ENCODE measurements around the gene AMMECR1. TPM values are rescaled to one million over a fixed set of nuclear protein-coding genes. Genes with fewer than 3 reads are reported as not detected.

Gene AMMECR1
- total and polyA plus RNA-seq, 2 of the 8 experiments (the other 6 are each of a cell fraction or from before 2014, with no cell fraction given) = 10.2 to 21.2 TPM

GRCh38 chrX:110287605-110288004 is 30.3 kb downstream of the AMMECR1 start:
- CTCF ChIA-PET (ENCODE audit: partially characterized antibody) = no interaction called here

More at GRCh38 chrX:110287605-110288004, 30.3 kb downstream of the AMMECR1 start:
- Histone ChIP-seq H4K20me1 (replicated peaks in 1 of 2; ENCODE audit: control insufficient read depth in 1 of 2, insufficient read depth in 2 of 2, low read length in 2 of 2) (no peaks in the 10 kb centered on the region), H3K18ac (ENCODE audit: extremely low read depth, low read length) (no peak overlapping the region), H3K27ac (ENCODE audit: low read depth, low read length) (no peak overlapping the region), H3K56ac (replicated peaks; ENCODE audit: insufficient read length, low read depth, low read length) (no peak overlapping the region), H3K23me2 (ENCODE audit: low read depth, low read length) (no peaks in the 10 kb centered on the region), H2AFZ (ENCODE audit: low read length) (no peak overlapping the region), H3K27me3 (replicated peaks in 1 of 4; ENCODE audit: control insufficient read depth in 3 of 4, extremely low read depth in 1 of 4, insufficient read depth in 3 of 4, low read length in 3 of 4) (no peaks in the 10 kb centered on the region), H3K4ac (replicated peaks; ENCODE audit: insufficient read length, low read depth, low read length) (no peak overlapping the region), H4K91ac (replicated peaks; ENCODE audit: insufficient read length, low read length) (no peak overlapping the region), H2BK12ac (ENCODE audit: low read depth, low read length) (no peak overlapping the region), H3K23ac (ENCODE audit: insufficient read length) (no peak overlapping the region), H2BK15ac (ENCODE audit: low read length) (no peak overlapping the region), H3K79me2 (ENCODE audit: control insufficient read depth in 1 of 2, insufficient read depth in 2 of 2, low read length in 2 of 2) (peaks cover 0 to 23% of the 10 kb centered on the region in 2 experiments; a peak in 2 of 4 replicates), H2BK120ac (replicated peaks; ENCODE audit: low read depth, low read length) (no peak overlapping the region), H4K8ac (ENCODE audit: extremely low read depth, insufficient read depth, low read length) (no peak overlapping the region), H2BK20ac (ENCODE audit: low read length) (no peak overlapping the region), H3K79me1 (ENCODE audit: low read depth, low read length) (no peaks in the 10 kb centered on the region), H3K4me1 (replicated peaks in 1 of 4; ENCODE audit: control insufficient read depth in 3 of 4, insufficient read depth in 4 of 4, low read length in 3 of 4) (no peaks in the 10 kb centered on the region), H3K4me3 (ENCODE audit: extremely low read depth in 1 of 4, insufficient read depth in 2 of 4, low read depth in 3 of 4, low read length in 4 of 4) (no peak overlapping the region), H2BK5ac (ENCODE audit: low read depth, low read length) (no peak overlapping the region), H2AK5ac (ENCODE audit: low read depth, low read length) (no peak overlapping the region), H3K4me2 (ENCODE audit: insufficient read depth in 1 of 2, low read depth in 2 of 2, low read length in 2 of 2) (no peak overlapping the region), H3K14ac (ENCODE audit: insufficient read length) (no peak overlapping the region), H3K36me3 (ENCODE audit: control insufficient read depth in 2 of 4, insufficient read depth in 4 of 4, low read length in 3 of 4) (no peaks in the 10 kb centered on the region), H4K5ac (ENCODE audit: insufficient read length, low read depth, low read length) (no peak overlapping the region), H3K9me3 (ENCODE audit: insufficient read depth in 2 of 2, low read depth in 1 of 2, low read length in 1 of 2) (no peaks in the 10 kb centered on the region), H3K9ac (replicated peaks in 1 of 4; ENCODE audit: extremely low read depth in 1 of 4, low read depth in 3 of 4, low read length in 3 of 4) (no peak overlapping the region)
- POLR2A ChIA-PET (ENCODE audit: partially characterized antibody) = no interaction called here
- no peak for TF ChIP-seq EGR1 (IDR thresholded peaks at IDR 0.05; ENCODE audit: borderline replicate concordance, low read depth, low read length)
- no peak for TF ChIP-seq EP300 (IDR thresholded peaks at IDR 0.05; ENCODE audit: borderline replicate concordance in 1 of 2, low read depth in 2 of 2, low read length in 2 of 2)
- no peak for TF ChIP-seq SP4 (IDR thresholded peaks at IDR 0.05; ENCODE audit: low read length)
- WGBS, 2 experiments (ENCODE audit: extremely low coverage in 1 of 2, insufficient coverage in 1 of 2, insufficient read length in 1 of 2, insufficient replicate concordance in 2 of 2, low coverage in 1 of 2, low lambda C conversion rate in 2 of 2, missing lambda C conversion rate in 1 of 2) = 100% methylated on average over 2 of the region's 2 CpGs; no CpG with 5 or more reads in 1 of the 2 experiments
- FAIRE-seq = no peak
- no peak for DNase-seq (ENCODE audit: low read depth in 1 of 2, low spot score in 2 of 2)
